K562 (cell line): ENCODE measurements around the gene HLA-B. TPM values are rescaled to one million over a fixed set of nuclear protein-coding genes. Genes with fewer than 3 reads are reported as not detected.
"Not testable (repeated sequence)": the region's sequence is repeated elsewhere in the genome, so short reads cannot be mapped to it uniquely, and the experiment has no call there.

Experiments
- ATAC-seq: fragments of 200-7000 bp; cut with Tn5 transposase; 3 replicates; pipeline ENCODE4 v1.9.1; 2020; ENCODE audit warnings: moderate library complexity
- BruUV-seq: library from RNA; stranded (reverse); fragments of 400-500 nt; replicated peaks from 2 replicates; lab custom pipeline; 2021; lab: Mats Ljungman, UMichigan
- CTCF ChIA-PET: fragments of 300-600 bp; formaldehyde crosslinking; extraction: SDS; loops from one replicate; lab custom pipeline; 2021; ENCODE audit warnings: low intra/inter-chr PET ratio; lab: Yijun Ruan, JAX
- POLR2A ChIA-PET: fragments of 300-600, 350-650 bp; sonication (Branson Sonifier 250); formaldehyde crosslinking; extraction: SDS; loops from one replicate; lab custom pipeline; 2021; ENCODE audit warnings: antibody characterized with exemption, inconsistent platforms; lab: Yijun Ruan, JAX
- DNase-seq, 4 experiments: peaks; one replicate each; pipeline versions ENCODE4 v3.0.0 to v3.0.0-alpha.2; 2011 to 2018; ENCODE audit warnings: low spot score in 3 of 4, mixed read lengths in 3 of 4; ENCODE audit errors: extremely low read depth in 1 of 4
- FAIRE-seq: peaks from 2 replicates; lab custom pipeline; 2011; peaks lifted over from hg19 to GRCh38; lab: Jason Lieb, UNC
- H2AFZ ChIP-seq: 2 replicates; pipeline ENCODE4 v1.6.0; 2011; ENCODE audit warnings: low read depth, low read length, control low read depth, inconsistent platforms
- H3K27ac ChIP-seq: fragments of 200-600 bp; 3 replicates; pipeline ENCODE4 v1.8.0; 2011; ENCODE audit warnings: low read depth, mild to moderate bottlenecking, control low read depth, inconsistent platforms, low read length, moderate library complexity, mixed read lengths; ENCODE audit errors: extremely low read depth
- H3K27me3 ChIP-seq, 2 experiments: fragments of 300-600 bp in 1 of 2; 2 replicates in 1 of 2; 3 replicates in 1 of 2; pipeline versions ENCODE4 v1.6.0 to v1.8.0; 2011; ENCODE audit warnings: inconsistent platforms in 2 of 2, low read length in 2 of 2, mild to moderate bottlenecking in 1 of 2, mixed read lengths in 1 of 2, moderate library complexity in 1 of 2; ENCODE audit not compliant: control insufficient read depth in 2 of 2, insufficient read depth in 2 of 2
- H3K36me3 ChIP-seq: fragments of 300-600 bp; 3 replicates; pipeline ENCODE4 v1.8.0; 2011; ENCODE audit warnings: mild to moderate bottlenecking, low read length, inconsistent platforms; ENCODE audit not compliant: control insufficient read depth, insufficient read depth
- H3K4me1 ChIP-seq, 2 experiments: fragments of 200-600 bp in 1 of 2; replicated peaks in 1 of 2; 2 replicates in 1 of 2; 3 replicates in 1 of 2; pipeline versions ENCODE4 v1.5.1 to v1.8.0; 2011; ENCODE audit warnings: inconsistent platforms in 2 of 2, low read length in 2 of 2, mild to moderate bottlenecking in 1 of 2, mixed read lengths in 1 of 2, moderate library complexity in 1 of 2; ENCODE audit not compliant: control insufficient read depth in 2 of 2, insufficient read depth in 2 of 2
- H3K4me2 ChIP-seq: 2 replicates; pipeline ENCODE4 v1.6.1; 2011; ENCODE audit warnings: low read length, control low read depth, inconsistent platforms, mixed read lengths; ENCODE audit not compliant: insufficient read depth
- H3K4me3 ChIP-seq: fragments of 200-600 bp; sonication (generic), shearing (Covaris generic); 2 replicates; pipeline ENCODE4 v1.5.1; 2016; ENCODE audit warnings: control low read depth, inconsistent platforms
- H3K79me2 ChIP-seq: fragments of 200-600 bp; 3 replicates; pipeline ENCODE4 v1.8.0; 2011; ENCODE audit warnings: low read length, inconsistent platforms; ENCODE audit not compliant: control insufficient read depth, insufficient read depth
- H3K9ac ChIP-seq, 2 experiments: 2 replicates each; pipeline versions ENCODE4 v1.6.0 to v1.6.1; 2011; ENCODE audit warnings: low read depth in 2 of 2, low read length in 2 of 2, control low read depth in 1 of 2, inconsistent platforms in 1 of 2, mild to moderate bottlenecking in 1 of 2, mixed read lengths in 1 of 2; ENCODE audit not compliant: insufficient read depth in 1 of 2
- H3K9me1 ChIP-seq: one replicate; pipeline ENCODE4 v1.6.0; 2011; ENCODE audit warnings: inconsistent platforms, mild to moderate bottlenecking, low read length, moderate library complexity; ENCODE audit not compliant: control insufficient read depth, insufficient read depth
- H3K9me3 ChIP-seq: replicated peaks from 2 replicates; pipeline ENCODE4 v1.5.1; 2011; ENCODE audit warnings: low read depth, low read length, inconsistent platforms; ENCODE audit not compliant: control insufficient read depth, insufficient read depth
- H4K20me1 ChIP-seq: replicated peaks from 2 replicates; pipeline ENCODE4 v1.6.1; 2011; ENCODE audit warnings: low read length, inconsistent platforms, mixed read lengths; ENCODE audit not compliant: control insufficient read depth, insufficient read depth
- DEAF1 ChIP-seq: fragments of 450-650 bp; formaldehyde crosslinking; IDR thresholded peaks from 2 replicates; pipeline ENCODE4 v1.4.0; 2020; ENCODE audit warnings: mild to moderate bottlenecking, moderate library complexity
- FOXK1 ChIP-seq: sonication (generic); formaldehyde crosslinking; IDR thresholded peaks from 2 replicates; pipeline ENCODE4 v1.8.0; 2022; ENCODE audit warnings: missing genetic modification reagents, mild to moderate bottlenecking, borderline replicate concordance
- NFIC ChIP-seq: fragments of 450-650 bp; IDR thresholded peaks from 2 replicates; pipeline ENCODE4 v1.6.1; 2017; ENCODE audit warnings: mild to moderate bottlenecking, inconsistent platforms
- REST ChIP-seq, 2 experiments: fragments of 450-650 bp; formaldehyde crosslinking in 1 of 2; IDR thresholded peaks; 2 replicates each; pipeline versions ENCODE4 v1.4.0 to v1.6.1; 2014 to 2020; ENCODE audit warnings: mild to moderate bottlenecking in 2 of 2, borderline replicate concordance in 1 of 2, low read depth in 1 of 2
- ZBTB33 ChIP-seq: sonication (generic); formaldehyde crosslinking; IDR thresholded peaks from 2 replicates; pipeline ENCODE4 v1.8.1; 2023; ENCODE audit warnings: mild to moderate bottlenecking, missing genetic modification reagents
- ZNF589 ChIP-seq: fragments of 200-800 bp; sonication (Bioruptor generic); IDR thresholded peaks from 2 replicates; pipeline ENCODE4 v1.6.1; 2016; ENCODE audit warnings: low read depth, missing genetic modification characterization, missing compliant biosample characterization
- WGBS: fragments of 100-300 bp; shearing (Covaris generic); methylation state at CpG from one replicate; pipeline ENCODE4 v1.1.6; 2016; ENCODE audit warnings: low coverage, mixed read lengths; ENCODE audit not compliant: insufficient coverage; ENCODE audit errors: missing lambda C conversion rate; 5-methylcytosine and 5-hydroxymethylcytosine counted together
- in situ Hi-C: fragments of 300-500 bp; cut with MboI; formaldehyde crosslinking; loops from 4 replicates; pipeline ENCODE4 v1.15.0; 2018; ENCODE audit warnings: inconsistent platforms, mixed read lengths
- intact Hi-C: fragments of 100-400 bp; cut with micrococcal nuclease; formaldehyde crosslinking; loops from 2 replicates; pipeline ENCODE4 v1.14.2; 2022
- polyA plus RNA-seq, 8 experiments: library from polyadenylated mRNA; depleted of rRNA in 4 of 8; stranded (reverse) in 5 of 8; unstranded in 3 of 8; fragments of >200 nt; fragmentation: Nextera tagmentation in 2 of 8; fragmentation: Illumina TruSeq in 1 of 8; extraction: Ambion mirVana in 2 of 8; extraction: Trizol in 1 of 8; gene quantifications; 2 replicates each; pipeline versions ENCODE4 v1.2.1 to v1.2.3, GENCODE V29; 2011 to 2014; ENCODE audit warnings: inconsistent platforms in 1 of 8, missing spikeins in 1 of 8
- total RNA-seq, 7 experiments: library from RNA; depleted of rRNA in 6 of 7; stranded (reverse); fragments of >200 nt in 6 of 7; fragmentation: Illumina TruSeq in 2 of 7; extraction: Trizol in 2 of 7; gene quantifications; 2 replicates each; pipeline versions ENCODE4 v1.2.1 to v1.2.3, GENCODE V29; 2011 to 2021; ENCODE audit warnings: low replicate concordance in 1 of 7

HLA-B gene
- total and polyA plus RNA-seq, 9 of the 15 experiments (the other 6 are each of a cell fraction or from before 2014, with no cell fraction given): 0.07 to 9.7 (median 0.65) TPM; not detected in 2

- ChIA-PET CTCF (interaction anchor here (5.5 kb wide), 1 partner anchor 45 kb away, joined by 68 read pairs; no protein-coding TSS in a partner anchor), POLR2A (interaction anchor here (0.6 to 1.4 kb wide), 3 partner anchors 45 to 203 kb away, joined by 3 read pairs; no protein-coding TSS in a partner anchor)
- H3K27me3 ChIP-seq; H3K9me1 ChIP-seq; H3K27ac ChIP-seq; H3K9ac ChIP-seq; BruUV-seq; H3K4me3 ChIP-seq; DNase-seq; H3K36me3 ChIP-seq; H4K20me1 ChIP-seq; FAIRE-seq; H3K9me3 ChIP-seq; ATAC-seq; in situ Hi-C loops; TF ChIP-seq REST (CRISPR knock-in tag; IDR thresholded peaks at IDR 0.05; ENCODE audit: low read depth): not testable (repeated sequence)
- TF ChIP-seq DEAF1 (CRISPR knock-in tag) (peak; percentile 4; the same call in 1 of the 2 replicates), ZNF589 (CRISPR knock-in tag) (peak; percentile 10; the same call in 1 of the 2 replicates), REST (IDR thresholded peaks at IDR 0.05; ENCODE audit: borderline replicate concordance) (peak; percentile 22; the same call in 1 of the 2 replicates), FOXK1 (CRISPR knock-in tag) (0 out of 2 replicates have a peak, but pooled peaks have one; percentile 25), NFIC (peak; percentile 70), ZBTB33 (CRISPR knock-in tag) (0 out of 2 replicates have a peak, but pooled peaks have one; percentile 38)
- WGBS: 31% methylated on average over 8 of the region's 8 CpGs
- Histone ChIP-seq H3K4me2 (peak overlapping the region; percentile 48; the same call in 1 of the 2 replicates), H3K79me2 (peaks cover 24% of the 10 kb centered on the region), H3K4me1 (peaks cover 22 to 32% of the 10 kb centered on the region in 2 experiments), H2AFZ (0 out of 2 replicates have a peak overlapping the region, but pooled peaks have one; percentile 62)
- intact Hi-C loops: loop anchor here (5.0 kb wide), 2 partner anchors 145 to 200 kb away; partner anchors contain the start of gene DDX39B
Observed at GRCh38 chr6:31397153-31397499, 40.1 kb upstream of the HLA-B start.
